ENCODE results near the gene CREBBP. TPM values are rescaled to one million over a fixed set of nuclear protein-coding genes. Genes with fewer than 3 reads are reported as not detected.

CREBBP gene
- total RNA-seq, 2 experiments from 2014 or later: 145 to 152 TPM

GRCh38 chr16:3858801-3859200 is 21.7 kb downstream of the CREBBP start:
- peaks cover 19% of the 10 kb centered on the region for H3K36me3 Mint-ChIP-seq (ENCODE audit: low read depth)

GRCh38 chr16:3857189-3858043 is 23.1 kb downstream of the CREBBP start:
- H3K27ac Mint-ChIP-seq: peak overlapping the region; percentile 74
- Histone ChIP-seq H3K4me3 (ENCODE audit: low read length) (no peak overlapping the region), H3K27ac (ENCODE audit: low read depth in 1 of 2, low read length in 2 of 2) (no peak overlapping the region), H3K9me3 (ENCODE audit: control insufficient read depth in 1 of 2, insufficient read depth in 1 of 2, low read length in 2 of 2) (no peaks in the 10 kb centered on the region), H3K4me1 (ENCODE audit: insufficient read depth, low read length) (peaks cover 68% of the 10 kb centered on the region), H3K36me3 (ENCODE audit: insufficient read depth, low read length) (peaks cover 6% of the 10 kb centered on the region), H3K27me3 (ENCODE audit: control insufficient read depth in 1 of 2, insufficient read depth in 2 of 2, low read length in 2 of 2) (no peaks in the 10 kb centered on the region)
- intact Hi-C loops (cut with DNase I, micrococcal nuclease): no loop called here
- H3K36me3 Mint-ChIP-seq (ENCODE audit: low read depth): peaks cover 25% of the 10 kb centered on the region
- TF ChIP-seq CTCF (IDR thresholded peaks at IDR 0.05): no peak
- ATAC-seq (ENCODE audit: poor library complexity) (no peak), DNase-seq (peak in 3 of 14 experiments; percentile 15 to 56 (median 54))
- no peak overlapping the region for H3K4me3 Mint-ChIP-seq
- ChIA-PET CTCF (no interaction called here), POLR2A (no interaction called here)
- no peaks in the 10 kb centered on the region for H3K27me3 Mint-ChIP-seq
- peaks cover 88% of the 10 kb centered on the region for H3K4me1 Mint-ChIP-seq (ENCODE audit: low read depth)
- H3K9me3 Mint-ChIP-seq: no peaks in the 10 kb centered on the region

More at GRCh38 chr16:3858801-3859200, 21.7 kb downstream of the CREBBP start:
- H3K36me3 ChIP-seq (ENCODE audit: insufficient read depth, low read length): peaks cover 6% of the 10 kb centered on the region
- no peak for TF ChIP-seq CTCF (IDR thresholded peaks at IDR 0.05)
- Mint-ChIP-seq H3K27me3 (no peaks in the 10 kb centered on the region), H3K4me1 (ENCODE audit: low read depth) (peaks cover 94% of the 10 kb centered on the region), H3K27ac (peak overlapping the region; percentile 74), H3K9me3 (no peaks in the 10 kb centered on the region), H3K4me3 (peak overlapping the region; percentile 3)
- H3K27me3 ChIP-seq (ENCODE audit: control insufficient read depth in 1 of 2, insufficient read depth in 2 of 2, low read length in 2 of 2): no peaks in the 10 kb centered on the region
- no peak overlapping the region for H3K4me3 ChIP-seq (ENCODE audit: low read length)
- POLR2A ChIA-PET: no interaction called here
- intact Hi-C loops (cut with DNase I, micrococcal nuclease): no loop called here
- ATAC-seq (ENCODE audit: poor library complexity): no peak
- peaks cover 73% of the 10 kb centered on the region for H3K4me1 ChIP-seq (ENCODE audit: insufficient read depth, low read length)
- H3K9me3 ChIP-seq (ENCODE audit: control insufficient read depth in 1 of 2, insufficient read depth in 1 of 2, low read length in 2 of 2): no peaks in the 10 kb centered on the region
- no peak for DNase-seq
- CTCF ChIA-PET: interaction anchor here (1.0 kb wide), 1 partner anchor 9 kb away, joined by 3 read pairs; no protein-coding TSS in a partner anchor
- no peak overlapping the region for H3K27ac ChIP-seq (ENCODE audit: low read depth in 1 of 2, low read length in 2 of 2)

- no peaks in the 10 kb centered on the region for H3K9me3 Mint-ChIP-seq
- peaks cover 6% of the 10 kb centered on the region for H3K36me3 ChIP-seq (ENCODE audit: insufficient read depth, low read length)
- H3K27ac ChIP-seq (ENCODE audit: low read depth in 1 of 2, low read length in 2 of 2): peak overlapping the region in 1 of 2 donors; percentile 1
- H3K27me3 Mint-ChIP-seq: no peaks in the 10 kb centered on the region
- TF ChIP-seq CTCF (IDR thresholded peaks at IDR 0.05): no peak
- peak overlapping the region; percentile 74 for H3K27ac Mint-ChIP-seq
- intact Hi-C loops (cut with DNase I, micrococcal nuclease): no loop called here
- POLR2A ChIA-PET: no interaction called here
- H3K36me3 Mint-ChIP-seq (ENCODE audit: low read depth): peaks cover 25% of the 10 kb centered on the region
- H3K9me3 ChIP-seq (ENCODE audit: control insufficient read depth in 1 of 2, insufficient read depth in 1 of 2, low read length in 2 of 2): no peaks in the 10 kb centered on the region
- no peak overlapping the region for H3K4me3 Mint-ChIP-seq
- ATAC-seq (ENCODE audit: poor library complexity) (no peak), DNase-seq (no peak)
- peaks cover 81% of the 10 kb centered on the region for H3K4me1 Mint-ChIP-seq (ENCODE audit: low read depth)
- H3K4me1 ChIP-seq (ENCODE audit: insufficient read depth, low read length): peaks cover 60% of the 10 kb centered on the region
- no peak overlapping the region for H3K4me3 ChIP-seq (ENCODE audit: low read length)
- CTCF ChIA-PET: interaction anchor here (0.9 kb wide), 1 partner anchor 14 kb away, joined by 3 read pairs; no protein-coding TSS in a partner anchor
- no peaks in the 10 kb centered on the region for H3K27me3 ChIP-seq (ENCODE audit: control insufficient read depth in 1 of 2, insufficient read depth in 2 of 2, low read length in 2 of 2)
Measured at GRCh38 chr16:3856367-3857141, 24.0 kb downstream of the CREBBP start.

All from CD4-positive, alpha-beta T cell (primary cell).